Neural cell (in vitro differentiated cells): ENCODE results near the gene SAMSN1. TPM values are rescaled to one million over a fixed set of nuclear protein-coding genes. Genes with fewer than 3 reads are reported as not detected.

Experiments
- H2AFZ ChIP-seq: fragments of 200-600, 300-800 bp; sonication (generic), shearing (Covaris generic); 2 replicates; pipeline ENCODE4 v1.6.0; 2014; ENCODE audit warnings: low read depth, mild to moderate bottlenecking, antibody characterized with exemption, low read length, moderate library complexity
- H3F3A ChIP-seq: fragments of 200-600 bp; shearing (Covaris generic); 2 replicates; pipeline ENCODE4 v1.6.1; 2016; ENCODE audit warnings: mild to moderate bottlenecking, moderate library complexity, mixed read lengths, antibody characterized with exemption, low read length; ENCODE audit not compliant: insufficient read depth, poor library complexity, severe bottlenecking
- H3K27ac ChIP-seq: fragments of 200-600, 300-800 bp; sonication (generic), shearing (Covaris generic); 2 replicates; pipeline ENCODE4 v1.5.1; 2014; ENCODE audit warnings: mild to moderate bottlenecking, low read length, moderate library complexity
- H3K27me3 ChIP-seq: fragments of 300-800, 200-600 bp; sonication (generic), shearing (Covaris generic); 2 replicates; pipeline ENCODE4 v1.6.0; 2014; ENCODE audit warnings: mild to moderate bottlenecking, low read depth, low read length, moderate library complexity; ENCODE audit not compliant: insufficient read depth
- H3K36me3 ChIP-seq: fragments of 300-800, 200-600 bp; sonication (generic), shearing (Covaris generic); 2 replicates; pipeline ENCODE4 v1.5.1; 2014; ENCODE audit warnings: mild to moderate bottlenecking, antibody characterized with exemption, low read length, moderate library complexity; ENCODE audit not compliant: insufficient read depth
- H3K4me2 ChIP-seq: fragments of 300-800, 200-600 bp; sonication (generic), shearing (Covaris generic); 2 replicates; pipeline ENCODE4 v1.6.0; 2014; ENCODE audit warnings: mild to moderate bottlenecking, low read length
- H3K4me3 ChIP-seq: fragments of 300-800, 200-600 bp; sonication (generic), shearing (Covaris generic); 2 replicates; pipeline ENCODE4 v1.5.1; 2014; ENCODE audit warnings: mild to moderate bottlenecking, low read length, moderate library complexity
- H3K79me2 ChIP-seq: fragments of 200-600 bp; shearing (Covaris generic); replicated peaks from 2 replicates; pipeline ENCODE4 v1.6.0; 2014; ENCODE audit warnings: mild to moderate bottlenecking, low read length, moderate library complexity; ENCODE audit not compliant: insufficient read depth
- H3K9ac ChIP-seq: fragments of 300-800, 200-600 bp; sonication (generic), shearing (Covaris generic); 2 replicates; pipeline ENCODE4 v1.6.1; 2016; ENCODE audit warnings: mild to moderate bottlenecking, low read length, mixed read lengths
- H3K9me2 ChIP-seq: fragments of 200-600 bp; shearing (Covaris generic); 2 replicates; pipeline ENCODE4 v1.6.1; 2016; ENCODE audit warnings: mild to moderate bottlenecking, low read length, mixed read lengths; ENCODE audit not compliant: insufficient read depth
- H3K9me3 ChIP-seq: fragments of 200-600, 300-800 bp; sonication (generic), shearing (Covaris generic); 2 replicates; pipeline ENCODE4 v1.6.1; 2016; ENCODE audit warnings: mild to moderate bottlenecking, mixed run types, low read length, moderate library complexity, mixed read lengths
- H4K20me1 ChIP-seq: fragments of 200-600 bp; shearing (Covaris generic); 2 replicates; pipeline ENCODE4 v1.6.1; 2016; ENCODE audit warnings: mild to moderate bottlenecking, mixed run types; ENCODE audit not compliant: insufficient read depth
- EP300 ChIP-seq: fragments of 450-650 bp; conservative IDR thresholded peaks from 2 replicates; pipeline ENCODE4 v1.6.1; 2014; ENCODE audit warnings: antibody characterized with exemption, mild to moderate bottlenecking, moderate library complexity; ENCODE audit not compliant: poor library complexity, severe bottlenecking
- EZH2 ChIP-seq: fragments of 200-600, 300-800 bp; shearing (Covaris generic), sonication (generic); IDR thresholded peaks from 2 replicates; pipeline ENCODE4 v1.6.1; 2014; ENCODE audit warnings: antibody characterized with exemption, low read length, borderline replicate concordance, mild to moderate bottlenecking; ENCODE audit not compliant: insufficient read depth, poor library complexity, severe bottlenecking
- MXI1 ChIP-seq: fragments of 450-650 bp; conservative IDR thresholded peaks from 2 replicates; pipeline ENCODE4 v1.6.1; 2014; ENCODE audit warnings: antibody characterized with exemption, mild to moderate bottlenecking; ENCODE audit not compliant: poor library complexity, severe bottlenecking
- POLR2AphosphoS5 ChIP-seq: IDR thresholded peaks from 2 replicates; pipeline ENCODE4 v1.6.1; 2012
- RAD21 ChIP-seq: fragments of 450-650 bp; conservative IDR thresholded peaks from 2 replicates; pipeline ENCODE4 v1.6.1; 2014; ENCODE audit warnings: antibody characterized with exemption, mild to moderate bottlenecking, moderate library complexity
- SMC3 ChIP-seq: fragments of 450-650 bp; conservative IDR thresholded peaks from 2 replicates; pipeline ENCODE4 v1.6.1; 2014; ENCODE audit warnings: antibody characterized with exemption, mild to moderate bottlenecking, moderate library complexity; ENCODE audit not compliant: poor library complexity
- TAF1 ChIP-seq: IDR thresholded peaks from 2 replicates; pipeline ENCODE4 v1.6.1; 2012; ENCODE audit warnings: low read depth
- polyA plus RNA-seq: library from polyadenylated mRNA; depleted of rRNA; stranded (reverse); fragments of >200 nt; gene quantifications from 2 replicates; pipeline ENCODE4 v1.2.3, GENCODE V29; 2014
- TF ChIP-seq, protein P1 (sequence below): fragments of 450-650 bp; IDR thresholded peaks from 2 replicates; pipeline ENCODE4 v1.5.1; 2014; ENCODE audit warnings: antibody characterized with exemption, mild to moderate bottlenecking, moderate library complexity; ENCODE audit not compliant: poor library complexity, severe bottlenecking
- TF ChIP-seq, protein P2 (sequence below): IDR thresholded peaks from 2 replicates; pipeline ENCODE4 v1.6.1; 2012; ENCODE audit warnings: borderline replicate concordance

Gene SAMSN1
- polyA plus RNA-seq, 1 donor from 2014 or later = 18.2 TPM

DNA sequence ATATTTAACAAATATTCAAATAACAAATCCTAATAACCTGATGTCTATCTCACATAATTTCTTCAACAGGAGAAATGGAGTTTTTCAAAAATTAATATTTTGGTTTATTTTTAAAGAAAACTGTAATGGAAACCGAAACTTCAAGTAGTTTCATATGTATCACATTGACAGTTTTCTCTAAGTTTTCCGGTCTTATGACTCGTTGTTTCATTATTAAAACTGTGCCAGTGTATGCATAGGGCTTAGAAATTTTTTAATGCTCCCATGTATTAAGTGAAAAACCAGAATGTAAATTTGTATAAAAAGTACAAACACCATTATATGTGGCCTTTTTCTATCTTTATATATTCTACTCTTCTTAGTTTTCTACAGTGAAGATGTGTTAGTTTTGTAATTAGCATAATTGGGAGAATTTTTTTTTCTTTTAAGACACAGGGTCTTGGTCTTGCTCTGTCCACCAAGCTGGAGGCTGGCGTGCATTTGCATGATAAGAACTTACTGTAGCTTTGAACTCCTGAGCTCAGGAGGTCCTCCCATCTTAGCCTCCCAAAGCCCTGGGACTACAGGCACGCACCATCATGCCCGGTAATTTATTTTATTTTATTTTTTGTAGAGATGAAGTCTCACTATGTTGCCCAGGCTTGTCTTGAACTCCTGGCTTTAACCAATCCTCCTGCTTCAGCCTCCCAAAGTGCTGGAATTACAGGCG, 43.9 kb upstream of the SAMSN1 start:
- Histone ChIP-seq H3K36me3 (no peaks in the 10 kb centered on the region), H3K79me2 (no peaks in the 10 kb centered on the region), H2AFZ (no peak overlapping the region), H3F3A (no peaks in the 10 kb centered on the region), H4K20me1 (no peaks in the 10 kb centered on the region), H3K4me2 (no peak overlapping the region), H3K27me3 (no peaks in the 10 kb centered on the region), H3K9me3 (no peaks in the 10 kb centered on the region), H3K4me3 (no peak overlapping the region), H3K27ac (no peak overlapping the region), H3K9ac (no peak overlapping the region), H3K9me2 (no peaks in the 10 kb centered on the region)
- TF ChIP-seq POLR2AphosphoS5 = no peak
- TF ChIP-seq, protein P1, sequence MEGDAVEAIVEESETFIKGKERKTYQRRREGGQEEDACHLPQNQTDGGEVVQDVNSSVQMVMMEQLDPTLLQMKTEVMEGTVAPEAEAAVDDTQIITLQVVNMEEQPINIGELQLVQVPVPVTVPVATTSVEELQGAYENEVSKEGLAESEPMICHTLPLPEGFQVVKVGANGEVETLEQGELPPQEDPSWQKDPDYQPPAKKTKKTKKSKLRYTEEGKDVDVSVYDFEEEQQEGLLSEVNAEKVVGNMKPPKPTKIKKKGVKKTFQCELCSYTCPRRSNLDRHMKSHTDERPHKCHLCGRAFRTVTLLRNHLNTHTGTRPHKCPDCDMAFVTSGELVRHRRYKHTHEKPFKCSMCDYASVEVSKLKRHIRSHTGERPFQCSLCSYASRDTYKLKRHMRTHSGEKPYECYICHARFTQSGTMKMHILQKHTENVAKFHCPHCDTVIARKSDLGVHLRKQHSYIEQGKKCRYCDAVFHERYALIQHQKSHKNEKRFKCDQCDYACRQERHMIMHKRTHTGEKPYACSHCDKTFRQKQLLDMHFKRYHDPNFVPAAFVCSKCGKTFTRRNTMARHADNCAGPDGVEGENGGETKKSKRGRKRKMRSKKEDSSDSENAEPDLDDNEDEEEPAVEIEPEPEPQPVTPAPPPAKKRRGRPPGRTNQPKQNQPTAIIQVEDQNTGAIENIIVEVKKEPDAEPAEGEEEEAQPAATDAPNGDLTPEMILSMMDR = no peak
- TF ChIP-seq SMC3 = no peak
- TF ChIP-seq EP300 = no peak
- TF ChIP-seq RAD21 = no peak
- TF ChIP-seq EZH2 = no peak
- no peak for TF ChIP-seq TAF1
- TF ChIP-seq, protein P2, sequence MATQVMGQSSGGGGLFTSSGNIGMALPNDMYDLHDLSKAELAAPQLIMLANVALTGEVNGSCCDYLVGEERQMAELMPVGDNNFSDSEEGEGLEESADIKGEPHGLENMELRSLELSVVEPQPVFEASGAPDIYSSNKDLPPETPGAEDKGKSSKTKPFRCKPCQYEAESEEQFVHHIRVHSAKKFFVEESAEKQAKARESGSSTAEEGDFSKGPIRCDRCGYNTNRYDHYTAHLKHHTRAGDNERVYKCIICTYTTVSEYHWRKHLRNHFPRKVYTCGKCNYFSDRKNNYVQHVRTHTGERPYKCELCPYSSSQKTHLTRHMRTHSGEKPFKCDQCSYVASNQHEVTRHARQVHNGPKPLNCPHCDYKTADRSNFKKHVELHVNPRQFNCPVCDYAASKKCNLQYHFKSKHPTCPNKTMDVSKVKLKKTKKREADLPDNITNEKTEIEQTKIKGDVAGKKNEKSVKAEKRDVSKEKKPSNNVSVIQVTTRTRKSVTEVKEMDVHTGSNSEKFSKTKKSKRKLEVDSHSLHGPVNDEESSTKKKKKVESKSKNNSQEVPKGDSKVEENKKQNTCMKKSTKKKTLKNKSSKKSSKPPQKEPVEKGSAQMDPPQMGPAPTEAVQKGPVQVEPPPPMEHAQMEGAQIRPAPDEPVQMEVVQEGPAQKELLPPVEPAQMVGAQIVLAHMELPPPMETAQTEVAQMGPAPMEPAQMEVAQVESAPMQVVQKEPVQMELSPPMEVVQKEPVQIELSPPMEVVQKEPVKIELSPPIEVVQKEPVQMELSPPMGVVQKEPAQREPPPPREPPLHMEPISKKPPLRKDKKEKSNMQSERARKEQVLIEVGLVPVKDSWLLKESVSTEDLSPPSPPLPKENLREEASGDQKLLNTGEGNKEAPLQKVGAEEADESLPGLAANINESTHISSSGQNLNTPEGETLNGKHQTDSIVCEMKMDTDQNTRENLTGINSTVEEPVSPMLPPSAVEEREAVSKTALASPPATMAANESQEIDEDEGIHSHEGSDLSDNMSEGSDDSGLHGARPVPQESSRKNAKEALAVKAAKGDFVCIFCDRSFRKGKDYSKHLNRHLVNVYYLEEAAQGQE = no peak
- TF ChIP-seq MXI1 = no peak

DNA sequence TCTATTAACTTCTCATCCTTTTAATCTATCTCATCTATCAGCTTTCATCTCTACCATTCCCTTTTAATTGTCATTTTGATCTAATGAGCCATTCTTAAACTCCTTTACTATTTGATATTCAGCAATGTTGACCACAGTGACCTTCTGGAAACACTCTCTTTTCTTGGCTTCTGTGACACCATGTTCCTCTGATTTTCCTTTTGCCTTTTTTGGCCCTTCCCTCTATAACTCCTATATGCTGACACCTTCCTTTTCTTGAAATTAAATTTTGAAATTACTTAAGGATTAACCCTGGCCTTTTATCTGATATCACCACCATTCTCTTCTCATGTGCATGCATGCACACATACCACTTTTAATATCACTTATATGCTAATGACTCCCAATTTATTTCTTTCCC, 41.2 kb upstream of the SAMSN1 start:
- no peaks in the 10 kb centered on the region for H3F3A ChIP-seq
- no peaks in the 10 kb centered on the region for H3K36me3 ChIP-seq
- H4K20me1 ChIP-seq = no peaks in the 10 kb centered on the region
- H3K4me3 ChIP-seq = no peak overlapping the region
- H3K9ac ChIP-seq = no peak overlapping the region
- H3K9me2 ChIP-seq = no peaks in the 10 kb centered on the region
- no peak overlapping the region for H2AFZ ChIP-seq
- TF ChIP-seq TAF1 = no peak
- no peak for TF ChIP-seq POLR2AphosphoS5
- TF ChIP-seq, protein P1 = no peak
- no peak for TF ChIP-seq MXI1
- no peak for TF ChIP-seq SMC3
- no peak for TF ChIP-seq EP300
- no peak overlapping the region for H3K4me2 ChIP-seq
- H3K27me3 ChIP-seq = no peaks in the 10 kb centered on the region
- no peaks in the 10 kb centered on the region for H3K9me3 ChIP-seq
- no peaks in the 10 kb centered on the region for H3K79me2 ChIP-seq
- no peak overlapping the region for H3K27ac ChIP-seq
